Sigmoid colon (tissue), 7 donors: Measurements from ENCODE around the gene H3-3A. TPM values are rescaled to one million over a fixed set of nuclear protein-coding genes. Genes with fewer than 3 reads are reported as not detected.

Experiments used
- DNase-seq: peaks from one replicate; pipeline ENCODE4 v3.0.0-alpha.2; 2019
- H3K27ac ChIP-seq, 4 donors: fragments of 200-600 bp; sonication (generic); one replicate each; pipeline ENCODE4 v1.5.1; 2016 to 2019; ENCODE audit warnings: mild to moderate bottlenecking in 1 of 4
- H3K27me3 ChIP-seq, 3 donors: fragments of 200-600 bp; sonication (generic); one replicate each; pipeline ENCODE4 v1.5.1; 2019; ENCODE audit warnings: mild to moderate bottlenecking in 1 of 3
- H3K36me3 ChIP-seq, 4 donors: fragments of 200-600 bp; sonication (generic); one replicate each; pipeline ENCODE4 v1.5.1; 2016 to 2019
- H3K4me1 ChIP-seq, 4 donors: fragments of 200-600 bp; sonication (generic); one replicate each; pipeline ENCODE4 v1.5.1; 2017 to 2019
- H3K4me3 ChIP-seq, 4 donors: fragments of 200-600 bp; sonication (generic); one replicate each; pipeline ENCODE4 v1.5.1; 2017 to 2019; ENCODE audit warnings: mild to moderate bottlenecking in 2 of 4, moderate library complexity in 1 of 4
- H3K9me3 ChIP-seq, 4 donors: fragments of 200-600 bp in 3 of 4; sonication (generic) in 3 of 4; one replicate each; pipeline versions ENCODE4 v1.5.1 to v1.6.1; 2013 to 2019
- CTCF ChIP-seq, 4 experiments: fragments of 450-650 bp in 3 of 4; fragments of 200-600 bp in 1 of 4; IDR thresholded peaks; one replicate each; pipeline ENCODE4 v1.5.1; 2016 to 2019; ENCODE audit warnings: antibody characterized with exemption in 4 of 4, mild to moderate bottlenecking in 3 of 4, moderate library complexity in 2 of 4
- EP300 ChIP-seq, 4 donors: sonication (generic); formaldehyde crosslinking; IDR thresholded peaks; one replicate each; pipeline ENCODE4 v1.6.1; 2017; ENCODE audit warnings: antibody characterized with exemption in 4 of 4
- POLR2A ChIP-seq, 2 donors: fragments of 450-650 bp; IDR thresholded peaks; one replicate each; pipeline ENCODE4 v1.6.1; 2016; ENCODE audit warnings: antibody characterized with exemption in 2 of 2, mild to moderate bottlenecking in 2 of 2, moderate library complexity in 2 of 2
- POLR2AphosphoS5 ChIP-seq, 4 donors: sonication (generic); formaldehyde crosslinking; IDR thresholded peaks; one replicate each; pipeline ENCODE4 v1.6.1; 2017; ENCODE audit warnings: antibody characterized with exemption in 4 of 4
- WGBS, 2 donors: extraction: QIAGEN DNeasy Blood & Tissue Kit; methylation state at CpG; one replicate each; pipeline ENCODE4 v1.1.7; 2013; 5-methylcytosine and 5-hydroxymethylcytosine counted together
- intact Hi-C: fragments of 100-400 bp; cut with DNase I; formaldehyde crosslinking; loops from one replicate; pipeline ENCODE4 v1.15.1; 2023
- polyA plus RNA-seq, 3 donors: library from polyadenylated mRNA; stranded (reverse); fragments of 200-250 nt; gene quantifications; one replicate each; pipeline ENCODE4 v1.2.3, GENCODE V29; 2013
- total RNA-seq, 4 donors: library from RNA; depleted of rRNA; stranded (reverse); fragments of >200 nt; gene quantifications; one replicate each; pipeline ENCODE4 v1.1.0, GENCODE V29; 2016
- donor health status: healthy with polysubstance abuse.
- donor health status: Bipolar disorder and iron deficiency.
- donor health status: healthy.

The H3-3A gene
- total and polyA plus RNA-seq, 7 donors = 320 to 2,184 (median 452) TPM

DNA sequence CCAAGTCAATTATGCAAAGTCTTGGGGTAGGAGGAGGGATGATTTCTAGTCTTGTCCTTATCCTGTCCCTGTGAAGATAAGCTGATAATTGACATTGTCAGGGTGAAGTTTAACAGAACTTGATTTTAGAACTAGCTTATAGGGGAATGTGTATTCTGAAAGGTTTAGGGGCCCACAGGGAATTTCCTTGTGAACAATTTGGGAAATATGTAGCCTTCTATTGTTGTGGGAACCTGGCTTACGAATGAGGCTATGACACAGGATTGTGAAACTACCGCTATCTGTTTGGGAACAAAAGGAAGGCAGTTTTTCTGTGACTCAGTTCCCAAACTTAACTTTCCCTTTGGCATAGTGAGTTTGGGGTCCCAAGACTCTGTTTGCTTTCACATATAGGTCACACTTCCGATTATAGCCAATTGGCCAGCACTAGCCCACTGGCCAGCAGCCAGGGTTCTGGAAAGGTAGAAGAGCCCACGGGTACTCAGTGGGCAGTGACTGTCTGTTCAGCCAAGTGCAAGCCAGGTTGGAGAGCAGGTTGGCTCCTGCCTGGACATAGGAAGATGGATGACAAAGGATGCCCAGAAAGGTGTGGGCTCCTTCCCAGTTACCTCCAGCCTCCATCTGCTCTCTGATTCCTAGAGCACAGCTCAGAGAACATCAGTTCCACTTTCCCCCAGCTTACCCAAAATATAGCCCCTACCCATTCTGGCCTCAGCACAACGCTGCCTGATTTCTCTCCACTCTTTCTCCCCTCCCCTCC is 35.5 kb downstream of the H3-3A start:
- H3K9me3 ChIP-seq = no peaks in the 10 kb centered on the region
- no peak for DNase-seq
- no peak overlapping the region for H3K4me3 ChIP-seq
- no peak for TF ChIP-seq EP300 (IDR thresholded peaks at IDR 0.05)
- no peak for TF ChIP-seq POLR2AphosphoS5 (IDR thresholded peaks at IDR 0.05)
- TF ChIP-seq POLR2A (IDR thresholded peaks at IDR 0.05) = no peak
- TF ChIP-seq CTCF (IDR thresholded peaks at IDR 0.05) = no peak
- H3K27ac ChIP-seq = no peak overlapping the region
- 79 to 82% methylated on average over 5 of the region's 5 CpGs for WGBS, 2 donors
- no peaks in the 10 kb centered on the region for H3K36me3 ChIP-seq
- H3K4me1 ChIP-seq = peaks cover 0 to 11% (median 3%) of the 10 kb centered on the region in 4 donors
- H3K27me3 ChIP-seq = no peaks in the 10 kb centered on the region
- intact Hi-C loops = no loop called here

DNA sequence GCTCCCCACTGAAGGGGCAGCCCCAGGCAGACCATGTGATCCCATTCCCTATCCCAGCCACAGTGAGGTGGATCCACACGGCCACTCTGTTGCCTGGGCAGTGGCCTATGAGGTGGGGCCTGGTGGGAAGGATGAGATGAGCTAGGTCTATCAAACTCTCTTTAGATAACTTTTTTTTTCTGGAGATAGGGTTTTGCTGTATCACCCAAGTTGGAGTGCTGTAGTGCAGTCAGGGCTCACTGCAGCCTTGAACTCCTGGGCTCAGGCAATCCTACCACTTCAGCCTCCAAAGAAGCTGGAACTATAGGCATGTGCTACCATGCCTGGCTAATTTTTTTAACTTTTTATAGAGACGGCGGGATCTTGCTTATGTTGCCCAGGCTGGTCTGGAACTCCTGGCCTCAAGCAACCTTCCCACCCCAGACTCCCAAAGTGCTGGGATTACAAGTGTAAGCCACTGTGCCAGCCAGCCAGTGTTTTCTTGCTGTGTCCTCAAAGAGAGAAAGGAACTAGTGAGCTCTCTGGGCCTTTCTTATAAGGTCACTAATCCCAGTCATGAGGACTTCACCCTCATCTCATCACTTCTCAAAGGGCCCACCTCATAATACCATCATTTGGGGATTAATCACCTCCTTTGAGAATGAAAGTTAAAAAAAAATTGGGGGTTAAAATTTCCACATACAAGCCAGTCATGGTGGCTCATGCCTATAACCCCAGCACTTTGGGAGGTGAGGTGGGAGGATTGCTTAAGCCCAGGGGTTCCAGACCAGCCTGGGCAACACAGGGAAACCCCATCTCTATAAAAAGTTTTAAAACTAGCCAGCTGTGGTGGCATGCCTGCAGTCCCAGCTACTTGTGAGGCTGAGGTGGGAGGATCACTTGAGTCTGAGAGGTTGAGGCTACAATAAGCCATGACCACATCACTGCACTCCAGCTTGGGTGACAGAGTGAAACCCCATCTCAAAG is 36.6 kb downstream of the H3-3A start:
- intact Hi-C loops = no loop called here
- no peaks in the 10 kb centered on the region for H3K36me3 ChIP-seq
- H3K4me1 ChIP-seq = peaks cover 0 to 11% (median 3%) of the 10 kb centered on the region in 4 donors
- no peaks in the 10 kb centered on the region for H3K27me3 ChIP-seq
- DNase-seq = no peak
- no peaks in the 10 kb centered on the region for H3K9me3 ChIP-seq
- WGBS, 2 donors = 93 to 95% methylated on average over 3 of the region's 3 CpGs
- H3K27ac ChIP-seq = no peak overlapping the region
- H3K4me3 ChIP-seq = no peak overlapping the region
- TF ChIP-seq CTCF (IDR thresholded peaks at IDR 0.05) (no peak), EP300 (IDR thresholded peaks at IDR 0.05) (no peak), POLR2AphosphoS5 (IDR thresholded peaks at IDR 0.05) (no peak), POLR2A (IDR thresholded peaks at IDR 0.05) (no peak)

DNA sequence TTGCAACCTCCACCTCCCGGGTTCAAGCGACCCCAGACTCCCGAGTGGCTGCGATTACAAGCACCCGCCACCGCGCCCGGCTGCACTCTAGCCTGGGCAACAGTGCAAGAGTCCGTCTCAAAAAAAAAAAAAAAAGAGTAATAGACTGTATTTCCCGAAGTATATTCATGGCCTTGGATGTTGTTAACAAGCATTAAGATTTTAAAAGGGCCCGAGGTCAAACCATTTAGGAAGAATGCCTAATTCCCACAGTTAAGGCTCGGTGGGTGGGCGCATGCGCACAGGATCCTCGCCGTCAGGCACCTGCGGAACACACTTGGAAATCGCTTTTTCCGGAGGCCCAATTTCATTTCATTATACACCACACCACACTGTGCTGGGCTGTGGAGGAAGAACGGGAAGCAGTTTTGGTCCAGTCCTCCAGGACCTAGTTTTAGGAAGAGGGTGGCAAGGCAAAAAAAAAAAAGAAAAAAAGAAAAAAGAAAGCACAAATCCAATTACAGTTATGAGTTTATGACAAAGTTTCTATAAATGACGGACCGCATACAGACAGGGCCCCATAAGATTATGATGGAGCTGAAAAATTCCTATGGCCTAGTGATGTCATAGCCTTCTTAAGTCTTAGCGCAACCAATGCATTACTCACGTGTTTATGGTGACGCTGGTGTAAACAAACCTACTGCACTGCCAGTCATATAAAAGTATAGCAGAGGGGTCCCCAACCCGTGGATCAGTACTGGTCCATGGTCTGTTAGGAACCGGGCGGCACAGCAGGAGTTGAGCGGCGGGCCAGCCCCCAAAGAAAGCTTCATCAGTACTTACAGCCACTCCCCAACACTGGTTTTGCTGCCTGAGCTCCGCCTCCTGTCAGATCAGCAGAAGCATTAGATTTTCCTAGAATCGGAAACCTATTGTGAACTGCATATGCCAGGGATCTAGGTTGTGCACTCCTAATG is 38.2 kb downstream of the H3-3A start:
- WGBS, 2 donors = 5 to 12% methylated on average over 32 of the region's 32 CpGs
- Histone ChIP-seq H3K36me3 (no peaks in the 10 kb centered on the region), H3K9me3 (no peaks in the 10 kb centered on the region), H3K4me3 (peak overlapping the region; percentile 21 to 48 (median 44)), H3K27me3 (no peaks in the 10 kb centered on the region), H3K4me1 (peaks cover 0 to 11% (median 3%) of the 10 kb centered on the region in 4 donors), H3K27ac (peak overlapping the region in 1 of 4 donors; percentile 0)
- intact Hi-C loops = no loop called here
- no peak for TF ChIP-seq EP300 (IDR thresholded peaks at IDR 0.05)
- TF ChIP-seq POLR2A (IDR thresholded peaks at IDR 0.05) = no peak
- no peak for TF ChIP-seq POLR2AphosphoS5 (IDR thresholded peaks at IDR 0.05)
- TF ChIP-seq CTCF (IDR thresholded peaks at IDR 0.05) = no peak
- DNase-seq = no peak

GRCh38 chr1:226104671-226105121 is 42.2 kb downstream of the H3-3A start:
- Histone ChIP-seq H3K27me3 (no peaks in the 10 kb centered on the region), H3K9me3 (no peaks in the 10 kb centered on the region), H3K4me3 (no peak overlapping the region), H3K36me3 (no peaks in the 10 kb centered on the region), H3K4me1 (peaks cover 0 to 16% (median 11%) of the 10 kb centered on the region in 4 donors), H3K27ac (no peak overlapping the region)
- no peak for DNase-seq
- WGBS, 2 donors = 83 to 86% methylated on average over 8 of the region's 8 CpGs
- TF ChIP-seq POLR2AphosphoS5 (IDR thresholded peaks at IDR 0.05) (no peak), POLR2A (IDR thresholded peaks at IDR 0.05) (no peak), EP300 (IDR thresholded peaks at IDR 0.05) (no peak), CTCF (IDR thresholded peaks at IDR 0.05) (no peak)
- intact Hi-C loops = no loop called here
